H1 (cell line): Measurements from ENCODE around the gene TMEM200B. TPM values are rescaled to one million over a fixed set of nuclear protein-coding genes. Genes with fewer than 3 reads are reported as not detected.

Source experiments
- CREB1 ChIP-seq: IDR thresholded peaks from 2 replicates; pipeline ENCODE4 v1.6.1; 2012; ENCODE audit warnings: inconsistent platforms
- POLR2A ChIP-seq, 2 experiments: IDR thresholded peaks; 1 replicate in 1 of 2; 2 replicates in 1 of 2; pipeline ENCODE4 v1.6.1; 2011; ENCODE audit warnings: low read depth in 2 of 2, low read length in 2 of 2, mild to moderate bottlenecking in 2 of 2; ENCODE audit errors: control extremely low read depth in 1 of 2
- SIN3A ChIP-seq, 2 experiments: IDR thresholded peaks in 1 of 2; conservative IDR thresholded peaks in 1 of 2; 2 replicates each; pipeline ENCODE4 v1.6.1; 2011 to 2012; ENCODE audit warnings: low read length in 2 of 2, improper control_type of control experiment in 1 of 2, low read depth in 1 of 2, mild to moderate bottlenecking in 1 of 2
- polyA plus RNA-seq, 7 experiments: library from polyadenylated mRNA; depleted of rRNA in 3 of 7; stranded (reverse) in 5 of 7; unstranded in 2 of 7; fragments of >200 nt in 5 of 7; fragments of 200-250 nt in 2 of 7; gene quantifications; 1 replicate in 5 of 7; 2 replicates in 1 of 7; 4 replicates in 1 of 7; pipeline versions ENCODE4 v1.2.1 to v1.2.3, GENCODE V29; 2011 to 2013; ENCODE audit warnings: missing spikeins in 2 of 7, mixed read lengths in 2 of 7
- total RNA-seq: library from RNA; stranded (reverse); fragmentation: NEBNext Ultra II Directional; extraction: Animal tissue kit (Norgen Biotek cat#: 25700); gene quantifications from 2 replicates; pipeline ENCODE4 v1.2.1, GENCODE V29; 2021
- TF ChIP-seq, protein P1 (sequence below), 3 experiments: IDR thresholded peaks; 1 replicate in 2 of 3; 2 replicates in 1 of 3; pipeline versions ENCODE4 v1.5.1 to v1.6.1; 2011; ENCODE audit warnings: low read length in 3 of 3, mild to moderate bottlenecking in 3 of 3, inconsistent platforms in 2 of 3, low read depth in 1 of 3, moderate library complexity in 1 of 3; ENCODE audit not compliant: insufficient read depth in 1 of 3; ENCODE audit errors: control extremely low read depth in 1 of 3

The TMEM200B gene
- total and polyA plus RNA-seq, 2 of the 8 experiments (the other 6 are each of a cell fraction or from before 2014, with no cell fraction given), result 4.9 to 11.0 TPM

DNA sequence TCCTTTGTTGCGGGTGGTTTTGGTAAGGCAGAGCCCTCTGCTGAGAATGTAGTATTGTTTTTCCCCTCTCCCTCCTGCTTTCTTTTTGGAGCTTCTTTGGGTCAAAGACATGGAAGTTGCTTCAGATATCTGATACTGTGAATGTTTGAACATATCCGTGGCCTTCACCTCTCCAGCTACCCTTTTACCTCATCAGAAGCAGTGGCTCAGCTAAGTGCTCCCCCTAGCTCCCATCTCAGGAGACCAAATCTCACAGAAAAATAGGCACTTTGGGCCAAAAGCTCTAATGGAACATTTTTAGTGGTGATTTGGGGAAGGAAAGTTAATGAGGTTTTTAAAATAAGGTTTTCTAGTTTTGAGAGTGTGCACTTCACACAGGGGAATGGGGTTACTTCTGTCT, 6.3 kb downstream of the TMEM200B start (continued):
- TF ChIP-seq, protein P1, sequence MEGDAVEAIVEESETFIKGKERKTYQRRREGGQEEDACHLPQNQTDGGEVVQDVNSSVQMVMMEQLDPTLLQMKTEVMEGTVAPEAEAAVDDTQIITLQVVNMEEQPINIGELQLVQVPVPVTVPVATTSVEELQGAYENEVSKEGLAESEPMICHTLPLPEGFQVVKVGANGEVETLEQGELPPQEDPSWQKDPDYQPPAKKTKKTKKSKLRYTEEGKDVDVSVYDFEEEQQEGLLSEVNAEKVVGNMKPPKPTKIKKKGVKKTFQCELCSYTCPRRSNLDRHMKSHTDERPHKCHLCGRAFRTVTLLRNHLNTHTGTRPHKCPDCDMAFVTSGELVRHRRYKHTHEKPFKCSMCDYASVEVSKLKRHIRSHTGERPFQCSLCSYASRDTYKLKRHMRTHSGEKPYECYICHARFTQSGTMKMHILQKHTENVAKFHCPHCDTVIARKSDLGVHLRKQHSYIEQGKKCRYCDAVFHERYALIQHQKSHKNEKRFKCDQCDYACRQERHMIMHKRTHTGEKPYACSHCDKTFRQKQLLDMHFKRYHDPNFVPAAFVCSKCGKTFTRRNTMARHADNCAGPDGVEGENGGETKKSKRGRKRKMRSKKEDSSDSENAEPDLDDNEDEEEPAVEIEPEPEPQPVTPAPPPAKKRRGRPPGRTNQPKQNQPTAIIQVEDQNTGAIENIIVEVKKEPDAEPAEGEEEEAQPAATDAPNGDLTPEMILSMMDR (IDR thresholded peaks at IDR 0.05; ENCODE audit: control extremely low read depth in 1 of 3, insufficient read depth in 1 of 3, low read depth in 1 of 3, low read length in 3 of 3), result peak in 2 of 3 experiments; percentile 30 to 47; a peak in 2 of 4 replicates
- no peak for TF ChIP-seq SIN3A (conservative IDR thresholded peaks at IDR 0.05 in 1 of 2, IDR thresholded peaks at IDR 0.05 in 1 of 2; ENCODE audit: low read depth in 1 of 2, low read length in 2 of 2)
- no peak for TF ChIP-seq POLR2A (IDR thresholded peaks at IDR 0.05; ENCODE audit: control extremely low read depth in 1 of 2, low read depth in 2 of 2, low read length in 2 of 2)
- TF ChIP-seq CREB1, result no peak
